Natural killer cell treated with Interleukin-12 subunit alpha and Interleukin-12 subunit beta and Interleukin-15 and Interleukin-18, amount 100 ng/mL, for 72 hours (primary cell): ENCODE data around the gene OIP5. TPM values are rescaled to one million over a fixed set of nuclear protein-coding genes. Genes with fewer than 3 reads are reported as not detected.
"Not testable (repeated sequence)": the region's sequence is repeated elsewhere in the genome, so short reads cannot be mapped to it uniquely, and the experiment has no call there.

Experiments used
- ATAC-seq, 2 donors: fragments of 150-1000 bp; cut with Tn5 transposase in 1 of 2; sonication (Bioruptor Pico), chemical (Tn5 transposase) in 1 of 2; 2 replicates each; pipeline ENCODE4 v1.10.0; 2021
- DNase-seq: peaks from one replicate; pipeline ENCODE4 v3.0.0; 2022; ENCODE audit warnings: low spot score
- H3K27ac Mint-ChIP-seq, 2 donors: 1 replicate in 1 of 2; 2 replicates in 1 of 2; pipeline ENCODE4 v1.8.0; 2022; ENCODE audit warnings: mixed read lengths in 2 of 2, mild to moderate bottlenecking in 1 of 2, moderate library complexity in 1 of 2
- H3K27me3 Mint-ChIP-seq, 2 donors: 1 replicate in 1 of 2; 2 replicates in 1 of 2; pipeline ENCODE4 v1.8.0; 2022; ENCODE audit warnings: mixed read lengths in 2 of 2
- H3K36me3 Mint-ChIP-seq: one replicate; pipeline ENCODE4 v1.8.0; 2022; ENCODE audit warnings: mixed read lengths
- H3K4me1 Mint-ChIP-seq, 2 donors: 1 replicate in 1 of 2; 2 replicates in 1 of 2; pipeline ENCODE4 v1.8.0; 2022; ENCODE audit warnings: low read depth in 2 of 2, mixed read lengths in 2 of 2, mild to moderate bottlenecking in 1 of 2
- H3K4me3 Mint-ChIP-seq: one replicate; pipeline ENCODE4 v1.8.0; 2022; ENCODE audit warnings: mixed read lengths
- H3K9me3 Mint-ChIP-seq: 2 replicates; pipeline ENCODE4 v1.8.0; 2022; ENCODE audit warnings: mixed read lengths
- total RNA-seq, 2 donors: library from RNA; stranded (reverse); gene quantifications; one replicate each; pipeline ENCODE4 v1.2.3, GENCODE V29; 2022

Gene OIP5
- total RNA-seq, 2 donors from 2014 or later, result 8.2 to 15.1 TPM

DNA sequence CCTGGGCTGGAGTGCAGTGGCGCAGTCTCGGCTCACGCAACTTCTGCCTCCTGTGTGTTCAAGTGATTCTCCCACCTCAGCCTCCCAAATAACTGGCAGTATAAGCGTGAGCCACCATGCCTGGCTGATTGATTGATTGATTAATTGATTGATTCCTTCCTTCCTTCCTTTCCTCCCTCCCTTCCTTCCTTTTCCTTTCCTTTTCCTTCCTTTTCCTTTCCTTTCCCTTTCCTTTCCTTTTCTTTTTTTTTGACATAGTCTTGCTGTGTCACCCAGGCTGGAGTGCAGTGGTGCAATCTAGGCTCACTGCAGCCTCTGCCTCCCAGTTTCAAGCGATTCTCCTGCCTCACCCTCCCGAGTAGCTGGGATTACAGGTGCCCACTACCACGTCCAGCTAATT lies 71.5 kb downstream of the OIP5 start:
- ATAC-seq, H3K9me3 Mint-ChIP-seq: not testable (repeated sequence)

DNA sequence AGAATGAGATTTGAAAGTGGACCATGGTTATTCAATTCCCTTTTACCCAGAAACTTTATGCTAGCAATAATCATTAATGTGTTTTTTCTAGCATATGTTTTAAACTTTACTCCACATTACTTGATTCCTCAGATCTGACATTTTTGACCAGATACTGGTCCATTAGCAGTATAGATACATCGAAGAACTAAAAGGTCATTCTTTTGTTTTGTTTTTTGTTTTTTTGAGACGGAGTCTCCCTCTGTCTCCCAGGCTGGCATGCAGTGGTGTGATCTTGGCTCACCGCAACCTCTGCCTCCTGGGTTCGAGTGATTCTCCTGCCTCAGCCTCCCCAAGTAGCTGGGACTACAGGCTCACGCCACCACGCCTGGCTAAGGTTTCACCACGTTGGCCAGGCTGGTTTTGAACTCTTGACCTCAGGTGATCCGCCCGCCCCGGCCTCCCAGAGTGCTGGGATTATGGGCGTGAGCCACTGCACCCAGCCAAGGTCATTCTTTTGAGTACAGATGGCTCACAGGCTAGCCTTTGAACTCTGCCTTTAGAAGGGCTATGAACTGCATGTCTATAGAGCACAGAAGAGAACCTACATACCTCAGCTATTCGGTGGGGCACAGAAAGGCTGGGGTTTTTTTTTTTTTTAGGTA lies 72.7 kb downstream of the OIP5 start:
- Mint-ChIP-seq H3K4me1 (no peaks in the 10 kb centered on the region), H3K36me3 (peaks cover 6% of the 10 kb centered on the region), H3K9me3 (no peaks in the 10 kb centered on the region), H3K27ac (no peak overlapping the region), H3K27me3 (no peaks in the 10 kb centered on the region), H3K4me3 (no peak overlapping the region)
- ATAC-seq (no peak), DNase-seq (no peak)

More for the DNA sequence above, 71.5 kb downstream of the OIP5 start:
- H3K36me3 Mint-ChIP-seq, H3K27ac Mint-ChIP-seq, H3K4me3 Mint-ChIP-seq, H3K4me1 Mint-ChIP-seq, DNase-seq, H3K27me3 Mint-ChIP-seq: not testable (repeated sequence)

Other genes with a start within 250 kb of the OIP5 start
- 10 to 100 TPM; 34.3 to 55.7 TPM for gene INO80, start 216.3 kb downstream of the OIP5 start, total RNA-seq
- not detected for gene EXD1, start 101.8 kb downstream of the OIP5 start, total RNA-seq
- 10 to 100 TPM; 42.3 to 51.8 TPM for gene CHP1, start 101.3 kb downstream of the OIP5 start, total RNA-seq
- gene NUSAP1, start 290 bp upstream of the OIP5 start, total RNA-seq, result 100 to 1,000 TPM in 1 of 2 donors, 10 to 100 TPM in 1; 80.5 to 118 TPM
- 10 to 100 TPM; 20.2 to 20.9 TPM for gene NDUFAF1, start 69.9 kb upstream of the OIP5 start, total RNA-seq
- 10 to 100 TPM; 34.2 to 38.1 TPM for gene RTF1, start 84.5 kb upstream of the OIP5 start, total RNA-seq
- gene ITPKA, start 161.3 kb upstream of the OIP5 start, total RNA-seq, result under 1 TPM in 1 of 2 donors, not detected in 1; 0.22 TPM
- under 1 TPM in 1 of 2 donors, not detected in 1; 0.47 TPM for gene LTK, start 181.2 kb upstream of the OIP5 start, total RNA-seq
- gene RPAP1, start 211.7 kb upstream of the OIP5 start, total RNA-seq, result 10 to 100 TPM; 46.0 to 72.3 TPM
- gene TYRO3, start 226.6 kb upstream of the OIP5 start, total RNA-seq, result under 1 TPM; 0.36 to 0.86 TPM